ENCODE measurements around the gene NEURL1. TPM values are rescaled to one million over a fixed set of nuclear protein-coding genes. Genes with fewer than 3 reads are reported as not detected.
"Not testable (repeated sequence)": the region's sequence is repeated elsewhere in the genome, so short reads cannot be mapped to it uniquely, and the experiment has no call there.

Gene NEURL1
- polyA plus RNA-seq, 4 donors = 14.6 to 48.6 (median 20.8) TPM

- Histone ChIP-seq H3K27ac (ENCODE audit: low read depth in 1 of 3, low read length in 2 of 3) (no peak overlapping the region), H3K27me3 (ENCODE audit: control insufficient read depth in 3 of 3, insufficient read depth in 3 of 3, low read length in 3 of 3) (no peaks in the 10 kb centered on the region), H3K4me1 (ENCODE audit: control insufficient read depth in 3 of 3, insufficient read depth in 2 of 3, low read depth in 1 of 3, low read length in 2 of 3) (peaks cover 3 to 44% (median 10%) of the 10 kb centered on the region in 3 donors), H3K4me3 (ENCODE audit: low read depth in 1 of 3, low read length in 3 of 3) (no peak overlapping the region), H3K36me3 (ENCODE audit: control insufficient read depth in 3 of 3, insufficient read depth in 2 of 3, low read depth in 1 of 3, low read length in 3 of 3) (no peaks in the 10 kb centered on the region), H3K9me3 (ENCODE audit: control insufficient read depth in 2 of 2, insufficient read depth in 1 of 2, low read depth in 1 of 2, low read length in 1 of 2) (no peaks in the 10 kb centered on the region)
- WGBS, 3 donors = 76 to 84% (median 81%) methylated on average over 13 of the region's 13 CpGs
- FAIRE-seq = no peak
- DNase-seq = no peak
Measured at GRCh38 chr10:103502849-103503660, 9.6 kb downstream of the NEURL1 start.

- Histone ChIP-seq H3K27ac (ENCODE audit: low read depth in 1 of 3, low read length in 2 of 3) (peak overlapping the region in 1 of 3 donors; percentile 57), H3K4me1 (ENCODE audit: control insufficient read depth in 3 of 3, insufficient read depth in 2 of 3, low read depth in 1 of 3, low read length in 2 of 3) (peaks cover 3 to 50% (median 10%) of the 10 kb centered on the region in 3 donors)
- H3K27me3 ChIP-seq (ENCODE audit: control insufficient read depth in 3 of 3, insufficient read depth in 3 of 3, low read length in 3 of 3); DNase-seq; H3K36me3 ChIP-seq (ENCODE audit: control insufficient read depth in 3 of 3, insufficient read depth in 2 of 3, low read depth in 1 of 3, low read length in 3 of 3); FAIRE-seq; H3K4me3 ChIP-seq (ENCODE audit: low read depth in 1 of 3, low read length in 3 of 3); H3K9me3 ChIP-seq (ENCODE audit: control insufficient read depth in 2 of 2, insufficient read depth in 1 of 2, low read depth in 1 of 2, low read length in 1 of 2): not testable (repeated sequence)
- WGBS, 3 donors = 87 to 91% (median 91%) methylated on average over 6 of the region's 6 CpGs
Measured at GRCh38 chr10:103503777-103504176, 10.3 kb downstream of the NEURL1 start.

- H3K36me3 ChIP-seq (ENCODE audit: control insufficient read depth in 3 of 3, insufficient read depth in 2 of 3, low read depth in 1 of 3, low read length in 3 of 3) = no peaks in the 10 kb centered on the region
- FAIRE-seq (no peak), DNase-seq (peak; percentile 67 to 81)
- peak overlapping the region in 1 of 3 donors; percentile 57 for H3K27ac ChIP-seq (ENCODE audit: low read depth in 1 of 3, low read length in 2 of 3)
- 39 to 47% (median 43%) methylated on average over 10 of the region's 10 CpGs for WGBS, 3 donors
- H3K4me1 ChIP-seq (ENCODE audit: control insufficient read depth in 3 of 3, insufficient read depth in 2 of 3, low read depth in 1 of 3, low read length in 2 of 3) = peaks cover 3 to 50% (median 10%) of the 10 kb centered on the region in 3 donors
- no peak overlapping the region for H3K4me3 ChIP-seq (ENCODE audit: low read depth in 1 of 3, low read length in 3 of 3)
- no peaks in the 10 kb centered on the region for H3K27me3 ChIP-seq (ENCODE audit: control insufficient read depth in 3 of 3, insufficient read depth in 3 of 3, low read length in 3 of 3)
- no peaks in the 10 kb centered on the region for H3K9me3 ChIP-seq (ENCODE audit: control insufficient read depth in 2 of 2, insufficient read depth in 1 of 2, low read depth in 1 of 2, low read length in 1 of 2)
Measured at GRCh38 chr10:103504181-103504783, 10.8 kb downstream of the NEURL1 start.

DNA sequence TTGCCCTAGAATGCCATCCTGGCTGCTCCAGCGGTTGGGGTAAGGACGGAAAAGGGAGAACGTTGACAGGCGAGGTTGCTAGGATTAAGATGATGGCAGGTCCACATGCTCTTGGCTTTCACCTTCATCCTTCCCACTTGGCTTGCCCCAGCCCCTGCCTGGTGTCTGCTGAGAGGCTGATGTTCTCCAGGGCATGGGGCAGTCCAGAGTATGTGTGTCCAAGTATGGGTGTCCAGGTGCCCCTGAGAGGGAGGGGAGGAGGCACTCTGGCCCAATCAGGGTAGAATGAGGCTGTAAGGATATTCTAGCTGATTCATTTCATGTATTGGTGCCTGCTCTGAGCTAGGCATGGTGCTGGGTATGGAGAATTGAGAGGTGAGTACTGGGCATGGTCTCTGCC lies 12.6 kb downstream of the NEURL1 start:
- no peak overlapping the region for H3K27ac ChIP-seq (ENCODE audit: low read depth in 1 of 3, low read length in 2 of 3)
- H3K9me3 ChIP-seq (ENCODE audit: control insufficient read depth in 2 of 2, insufficient read depth in 1 of 2, low read depth in 1 of 2, low read length in 1 of 2) = no peaks in the 10 kb centered on the region
- WGBS, 3 donors = 90 to 98% (median 93%) methylated on average over 4 of the region's 4 CpGs
- no peaks in the 10 kb centered on the region for H3K27me3 ChIP-seq (ENCODE audit: control insufficient read depth in 3 of 3, insufficient read depth in 3 of 3, low read length in 3 of 3)
- no peak overlapping the region for H3K4me3 ChIP-seq (ENCODE audit: low read depth in 1 of 3, low read length in 3 of 3)
- H3K36me3 ChIP-seq (ENCODE audit: control insufficient read depth in 3 of 3, insufficient read depth in 2 of 3, low read depth in 1 of 3, low read length in 3 of 3) = no peaks in the 10 kb centered on the region
- DNase-seq (no peak), FAIRE-seq (no peak)
- peaks cover 3 to 52% (median 3%) of the 10 kb centered on the region in 3 donors for H3K4me1 ChIP-seq (ENCODE audit: control insufficient read depth in 3 of 3, insufficient read depth in 2 of 3, low read depth in 1 of 3, low read length in 2 of 3)

DNA sequence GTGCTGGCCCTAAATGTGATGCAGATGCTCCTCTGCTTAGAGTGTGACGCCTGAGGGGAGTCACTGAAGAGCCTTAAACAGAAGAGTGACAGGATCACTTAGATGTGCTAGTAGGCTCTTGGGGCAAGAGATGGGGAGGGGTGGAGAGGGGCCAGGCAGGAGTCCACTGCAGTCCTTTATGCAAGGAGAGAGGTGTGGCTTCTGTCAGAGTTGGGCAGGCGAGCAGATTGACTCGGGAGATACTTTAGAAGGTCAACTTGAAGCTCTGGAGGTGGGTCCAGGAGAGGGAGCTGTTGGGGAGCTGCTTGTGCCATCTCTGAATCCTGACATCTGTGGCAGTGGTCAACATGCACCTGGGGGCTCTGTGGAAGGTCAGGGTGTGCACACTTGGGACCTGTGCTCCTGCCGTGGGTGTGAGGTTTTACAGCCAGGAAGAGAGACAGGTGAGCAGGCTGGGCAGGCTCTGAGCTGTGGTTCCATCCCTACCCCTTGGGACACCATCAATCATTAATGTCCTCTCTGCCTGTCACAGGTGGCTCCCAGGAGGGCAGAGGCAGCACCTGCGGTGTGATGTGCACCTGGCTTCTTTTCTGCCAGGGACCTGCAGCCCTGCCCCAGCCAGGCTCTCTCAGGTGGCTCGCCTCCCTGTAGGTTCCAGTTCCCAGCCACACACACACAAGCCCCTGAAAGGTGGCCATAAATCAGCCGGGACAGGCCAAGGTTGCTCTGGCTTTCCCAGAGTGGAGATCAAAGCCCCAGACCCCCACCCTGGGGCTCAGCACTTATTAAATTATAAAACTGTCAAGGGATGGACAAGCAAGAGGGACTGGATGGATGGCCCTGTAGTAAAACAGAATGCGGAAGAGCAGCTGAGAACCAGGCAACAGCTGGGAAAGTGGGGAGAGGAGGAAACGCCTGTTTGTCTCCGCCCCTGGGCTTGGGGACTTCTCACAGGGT lies 14.0 kb downstream of the NEURL1 start:
- DNase-seq (peak; percentile 61 to 74), FAIRE-seq (no peak)
- H3K9me3 ChIP-seq (ENCODE audit: control insufficient read depth in 2 of 2, insufficient read depth in 1 of 2, low read depth in 1 of 2, low read length in 1 of 2) = no peaks in the 10 kb centered on the region
- 21 to 53% (median 35%) methylated on average over 10 of the region's 10 CpGs for WGBS, 3 donors
- no peaks in the 10 kb centered on the region for H3K36me3 ChIP-seq (ENCODE audit: control insufficient read depth in 3 of 3, insufficient read depth in 2 of 3, low read depth in 1 of 3, low read length in 3 of 3)
- H3K27ac ChIP-seq (ENCODE audit: low read depth in 1 of 3, low read length in 2 of 3) = peak overlapping the region in 2 of 3 donors; percentile 19 to 59
- H3K27me3 ChIP-seq (ENCODE audit: control insufficient read depth in 3 of 3, insufficient read depth in 3 of 3, low read length in 3 of 3) = no peaks in the 10 kb centered on the region
- H3K4me1 ChIP-seq (ENCODE audit: control insufficient read depth in 3 of 3, insufficient read depth in 2 of 3, low read depth in 1 of 3, low read length in 2 of 3) = peaks cover 3 to 66% (median 4%) of the 10 kb centered on the region in 3 donors
- no peak overlapping the region for H3K4me3 ChIP-seq (ENCODE audit: low read depth in 1 of 3, low read length in 3 of 3)

GRCh38 chr10:103510046-103510685 lies 16.7 kb downstream of the NEURL1 start:
- FAIRE-seq = no peak
- WGBS, 3 donors = 93 to 98% (median 93%) methylated on average over 8 of the region's 8 CpGs

DNA sequence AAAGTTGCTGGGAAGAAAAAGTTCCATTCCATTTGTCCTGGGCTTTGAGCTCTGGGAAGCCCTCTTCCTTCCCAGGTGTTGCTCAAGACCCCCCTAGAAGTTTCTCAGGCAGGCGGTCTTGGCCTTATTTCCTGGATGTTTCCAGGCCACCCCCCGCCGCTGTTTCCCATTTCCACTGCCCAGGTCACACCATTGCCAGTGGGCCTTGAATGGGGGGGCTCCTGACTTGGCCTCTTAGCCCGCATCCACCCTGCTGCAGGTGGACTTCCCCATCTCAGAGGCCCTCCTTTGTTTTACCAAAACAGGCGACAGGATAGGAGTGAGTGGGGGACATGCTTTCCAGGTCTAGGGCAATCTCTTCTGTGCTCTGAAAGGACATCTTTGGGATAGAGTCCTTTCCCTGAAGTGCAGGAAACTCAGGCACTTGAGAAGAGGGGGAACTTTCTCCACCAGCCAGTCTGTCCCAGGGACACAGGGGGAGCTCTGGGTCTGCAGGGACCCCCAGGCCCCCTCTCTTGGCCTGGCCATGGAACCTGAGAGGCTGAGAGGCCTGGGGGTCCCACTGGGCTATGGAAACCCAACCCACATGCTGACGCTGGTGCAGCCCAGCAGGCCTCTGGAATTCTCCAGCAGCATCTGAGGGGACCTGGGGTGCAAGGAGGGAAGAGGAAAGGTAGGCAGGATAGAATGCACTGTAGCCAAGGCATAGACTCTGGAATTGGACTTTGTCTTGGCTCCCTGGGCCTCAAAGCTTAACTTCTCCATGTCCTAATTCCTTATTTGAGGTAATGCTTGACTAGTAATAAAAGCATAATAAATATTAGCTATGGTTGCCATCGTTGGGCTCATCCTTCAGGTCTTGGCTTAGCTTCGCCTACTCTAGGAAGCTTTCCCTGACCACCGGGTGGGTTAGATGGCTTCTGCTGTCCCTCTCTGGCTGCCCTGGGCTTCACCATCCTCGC lies 17.6 kb downstream of the NEURL1 start:
- WGBS, 3 donors = 68 to 83% (median 70%) methylated on average over 10 of the region's 10 CpGs
- H3K4me3 ChIP-seq (ENCODE audit: low read depth in 1 of 3, low read length in 3 of 3) = no peak overlapping the region
- DNase-seq = peak; percentile 68 to 82
- no peaks in the 10 kb centered on the region for H3K36me3 ChIP-seq (ENCODE audit: control insufficient read depth in 3 of 3, insufficient read depth in 2 of 3, low read depth in 1 of 3, low read length in 3 of 3)
- peak overlapping the region in 1 of 3 donors; percentile 94 for H3K27ac ChIP-seq (ENCODE audit: low read depth in 1 of 3, low read length in 2 of 3)
- no peak for FAIRE-seq
- H3K27me3 ChIP-seq (ENCODE audit: control insufficient read depth in 3 of 3, insufficient read depth in 3 of 3, low read length in 3 of 3) = no peaks in the 10 kb centered on the region
- no peaks in the 10 kb centered on the region for H3K9me3 ChIP-seq (ENCODE audit: control insufficient read depth in 2 of 2, insufficient read depth in 1 of 2, low read depth in 1 of 2, low read length in 1 of 2)
- H3K4me1 ChIP-seq (ENCODE audit: control insufficient read depth in 3 of 3, insufficient read depth in 2 of 3, low read depth in 1 of 3, low read length in 2 of 3) = peaks cover 2 to 80% (median 3%) of the 10 kb centered on the region in 3 donors

More at GRCh38 chr10:103510046-103510685, 16.7 kb downstream of the NEURL1 start:
- no peak for DNase-seq
- no peaks in the 10 kb centered on the region for H3K9me3 ChIP-seq (ENCODE audit: control insufficient read depth in 2 of 2, insufficient read depth in 1 of 2, low read depth in 1 of 2, low read length in 1 of 2)
- H3K27me3 ChIP-seq (ENCODE audit: control insufficient read depth in 3 of 3, insufficient read depth in 3 of 3, low read length in 3 of 3) = no peaks in the 10 kb centered on the region
- H3K36me3 ChIP-seq (ENCODE audit: control insufficient read depth in 3 of 3, insufficient read depth in 2 of 3, low read depth in 1 of 3, low read length in 3 of 3) = no peaks in the 10 kb centered on the region
- H3K27ac ChIP-seq (ENCODE audit: low read depth in 1 of 3, low read length in 2 of 3) = no peak overlapping the region
- no peak overlapping the region for H3K4me3 ChIP-seq (ENCODE audit: low read depth in 1 of 3, low read length in 3 of 3)
- peaks cover 2 to 76% (median 3%) of the 10 kb centered on the region in 3 donors for H3K4me1 ChIP-seq (ENCODE audit: control insufficient read depth in 3 of 3, insufficient read depth in 2 of 3, low read depth in 1 of 3, low read length in 2 of 3)

All from small intestine (tissue), 7 donors.